ENCODE data around the gene TXNDC15.

DNA sequence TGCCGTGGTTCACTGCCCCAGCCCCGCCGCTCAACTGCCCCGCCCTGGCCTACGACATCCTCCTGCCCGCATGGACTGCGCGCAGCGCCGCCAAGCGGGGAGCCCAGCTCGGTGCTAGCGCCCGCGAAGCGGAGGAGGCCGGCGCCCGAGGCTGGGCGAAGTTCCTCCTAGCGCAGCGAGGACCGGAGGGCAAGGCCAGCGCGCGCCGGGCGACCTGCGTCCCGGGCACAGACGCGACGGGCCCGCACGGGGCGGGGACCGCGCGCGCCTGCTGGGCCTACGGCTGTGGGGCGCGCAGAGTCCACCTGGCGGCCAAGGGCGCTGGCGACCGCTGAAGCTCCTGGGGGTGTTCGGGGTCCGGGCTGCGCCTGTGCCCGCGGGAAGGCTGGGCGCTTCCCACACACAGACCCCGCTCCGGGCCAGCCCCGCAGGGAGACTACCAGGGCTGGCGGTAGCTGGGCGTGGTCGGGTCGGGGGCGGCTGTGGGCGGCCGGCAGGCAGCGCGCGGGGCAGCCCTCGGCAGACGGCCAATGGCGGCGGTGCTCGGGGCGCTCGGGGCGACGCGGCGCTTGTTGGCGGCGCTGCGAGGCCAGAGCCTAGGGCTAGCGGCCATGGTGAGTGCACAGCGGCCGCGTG is 30.6 kb downstream of the TXNDC15 start, which contains the start of gene PCBD2:
- TF ChIP-seq, protein P1, sequence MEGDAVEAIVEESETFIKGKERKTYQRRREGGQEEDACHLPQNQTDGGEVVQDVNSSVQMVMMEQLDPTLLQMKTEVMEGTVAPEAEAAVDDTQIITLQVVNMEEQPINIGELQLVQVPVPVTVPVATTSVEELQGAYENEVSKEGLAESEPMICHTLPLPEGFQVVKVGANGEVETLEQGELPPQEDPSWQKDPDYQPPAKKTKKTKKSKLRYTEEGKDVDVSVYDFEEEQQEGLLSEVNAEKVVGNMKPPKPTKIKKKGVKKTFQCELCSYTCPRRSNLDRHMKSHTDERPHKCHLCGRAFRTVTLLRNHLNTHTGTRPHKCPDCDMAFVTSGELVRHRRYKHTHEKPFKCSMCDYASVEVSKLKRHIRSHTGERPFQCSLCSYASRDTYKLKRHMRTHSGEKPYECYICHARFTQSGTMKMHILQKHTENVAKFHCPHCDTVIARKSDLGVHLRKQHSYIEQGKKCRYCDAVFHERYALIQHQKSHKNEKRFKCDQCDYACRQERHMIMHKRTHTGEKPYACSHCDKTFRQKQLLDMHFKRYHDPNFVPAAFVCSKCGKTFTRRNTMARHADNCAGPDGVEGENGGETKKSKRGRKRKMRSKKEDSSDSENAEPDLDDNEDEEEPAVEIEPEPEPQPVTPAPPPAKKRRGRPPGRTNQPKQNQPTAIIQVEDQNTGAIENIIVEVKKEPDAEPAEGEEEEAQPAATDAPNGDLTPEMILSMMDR (IDR thresholded peaks at IDR 0.05; ENCODE audit: insufficient read depth, low read length, poor library complexity, severe bottlenecking), result peak; percentile 75
- no peak for TF ChIP-seq EZH2phosphoT487 (conservative IDR thresholded peaks at IDR 0.05; ENCODE audit: low read length)

Measured in SU-DHL-6 (cell line).